Fibroblast of villous mesenchyme (primary cell): ENCODE data around the gene TYMP. TPM values are rescaled to one million over a fixed set of nuclear protein-coding genes. Genes with fewer than 3 reads are reported as not detected.
A peak's percentile ranks its signal among the peaks of the same experiment; 100 is the strongest.
"Not testable (repeated sequence)": the region's sequence is repeated elsewhere in the genome, so short reads cannot be mapped to it uniquely, and the experiment has no call there.

ENCODE experiments used
- DNase-seq: peaks from one replicate; pipeline ENCODE4 v3.0.0-alpha.2; 2010; ENCODE audit warnings: low read depth
- H3K4me3 ChIP-seq: 2 replicates; pipeline ENCODE4 v1.5.1; 2011; ENCODE audit warnings: low read depth, mild to moderate bottlenecking, low read length
- CTCF ChIP-seq: IDR thresholded peaks from 2 replicates; pipeline ENCODE4 v1.5.1; 2012; ENCODE audit warnings: low read depth, mild to moderate bottlenecking, low read length; ENCODE audit not compliant: insufficient read depth
- total RNA-seq: library from RNA; depleted of rRNA; stranded (reverse); fragments of >200 nt; gene quantifications from 2 replicates; pipeline ENCODE4 v1.2.3, GENCODE V29; 2012

The TYMP gene
- total RNA-seq, 1 donor, result 16.0 TPM

- TF ChIP-seq CTCF, result peak; percentile 42
- H3K4me3 ChIP-seq, result peak within 1 kb of the TSS; percentile 6
- peak; percentile 68 for DNase-seq
Observed at GRCh38 chr22:50545522-50546325, 15.9 kb upstream of the TYMP start, which contains the start of gene KLHDC7B. Gene KLHDC7B, plus strand, starts transcription at chr22:50545899. Its CDS starts 345 bp downstream, at chr22:50546244.

GRCh38 chr22:50544746-50545253, 15.0 kb upstream of the TYMP start:
- no peak for DNase-seq

GRCh38 chr22:50544078-50544745, 14.4 kb upstream of the TYMP start:
- TF ChIP-seq CTCF, result peak; percentile 59

More at GRCh38 chr22:50544746-50545253, 15.0 kb upstream of the TYMP start:
- H3K4me3 ChIP-seq, result no peak overlapping the region
- no peak for TF ChIP-seq CTCF

GRCh38 chr22:50542416-50542927, 12.7 kb upstream of the TYMP start:
- no peak overlapping the region for H3K4me3 ChIP-seq
- no peak for TF ChIP-seq CTCF
- DNase-seq, result peak; percentile 39

More at GRCh38 chr22:50544078-50544745, 14.4 kb upstream of the TYMP start:
- H3K4me3 ChIP-seq, result peak overlapping the region; percentile 29
- DNase-seq, result peak; percentile 78

- not testable (repeated sequence) for H3K4me3 ChIP-seq
- DNase-seq, result peak; percentile 95
Observed at GRCh38 chr22:50541667-50542026, 11.8 kb upstream of the TYMP start.

- TF ChIP-seq CTCF, result no peak
- no peak for DNase-seq
- no peak overlapping the region for H3K4me3 ChIP-seq
Observed at GRCh38 chr22:50540381-50540780, 10.6 kb upstream of the TYMP start.

- TF ChIP-seq CTCF, result no peak
- H3K4me3 ChIP-seq, result no peak overlapping the region
- no peak for DNase-seq
Observed at GRCh38 chr22:50537765-50538164, 8.0 kb upstream of the TYMP start.
